HCT116 (cell line): ENCODE data around the gene GABBR2. TPM values are rescaled to one million over a fixed set of nuclear protein-coding genes. Genes with fewer than 3 reads are reported as not detected.

ENCODE experiments used
- ATAC-seq: fragments of 200-7000 bp; cut with Tn5 transposase; 2 replicates; pipeline ENCODE4 v1.9.1; 2020; ENCODE audit warnings: mild to moderate bottlenecking, moderate library complexity
- BruUV-seq: library from RNA; stranded (reverse); fragments of 400-500 nt; replicated peaks from 2 replicates; lab custom pipeline; 2021; lab: Mats Ljungman, UMichigan
- CTCF ChIA-PET: fragments of 300-600 bp; sonication (Branson Sonifier 250); formaldehyde crosslinking; loops from one replicate; lab custom pipeline; 2021; ENCODE audit warnings: antibody characterized with exemption; lab: Charles Lee
- POLR2A ChIA-PET: fragments of 300-600, 350-600 bp; sonication (Branson Sonifier 250); formaldehyde crosslinking; loops from one replicate; lab custom pipeline; 2021; ENCODE audit warnings: antibody characterized with exemption; lab: Charles Lee
- RAD21 ChIA-PET, 2 experiments: fragments of 300-600 bp; sonication (Branson Sonifier 250); formaldehyde crosslinking; loops; one replicate each; lab custom pipeline; 2023; ENCODE audit warnings: low total read pairs in 2 of 2; ENCODE audit not compliant: uncharacterized antibody in 2 of 2, unreplicated experiment in 2 of 2, low non-redundant PET in 1 of 2; lab: Charles Lee
- DNase-seq: peaks from one replicate; pipeline ENCODE4 v3.0.0-alpha.2; 2010; ENCODE audit warnings: low read depth, low spot score
- H2AFZ ChIP-seq: fragments of 200-600 bp; shearing (Covaris generic), sonication (generic); 2 replicates; pipeline ENCODE4 v1.6.1; 2017; ENCODE audit warnings: low read depth, mixed run types, mixed read lengths, antibody characterized with exemption, low read length; ENCODE audit not compliant: poor library complexity, severe bottlenecking
- H3K27ac ChIP-seq: 2 replicates; pipeline ENCODE4 v1.5.1; 2012; ENCODE audit warnings: low read depth, low read length
- H3K27me3 ChIP-seq: fragments of 200-600 bp; sonication (generic); 2 replicates; pipeline ENCODE4 v1.6.1; 2016; ENCODE audit warnings: mixed run types, low read length, mixed read lengths; ENCODE audit not compliant: insufficient read depth
- H3K36me3 ChIP-seq, 2 experiments: fragments of 200-500 bp in 1 of 2; fragments of 200-600 bp in 1 of 2; sonication (Bioruptor generic) in 1 of 2; sonication (generic) in 1 of 2; 2 replicates each; pipeline versions ENCODE4 v1.5.1 to v1.6.1; 2014 to 2016; ENCODE audit warnings: low read length in 2 of 2, inconsistent platforms in 1 of 2, mixed read lengths in 1 of 2, mixed run types in 1 of 2; ENCODE audit not compliant: insufficient read depth in 2 of 2, control insufficient read depth in 1 of 2
- H3K4me1 ChIP-seq, 2 experiments: fragments of 200-600 bp in 1 of 2; sonication (generic) in 1 of 2; 2 replicates each; pipeline versions ENCODE4 v1.5.1 to v1.6.1; 2012 to 2017; ENCODE audit warnings: low read length in 2 of 2, inconsistent platforms in 1 of 2, mild to moderate bottlenecking in 1 of 2, mixed read lengths in 1 of 2, mixed run types in 1 of 2, moderate library complexity in 1 of 2; ENCODE audit not compliant: insufficient read depth in 2 of 2, control insufficient read depth in 1 of 2
- H3K4me2 ChIP-seq: fragments of 200-600 bp; sonication (generic); 2 replicates; pipeline ENCODE4 v1.6.1; 2017; ENCODE audit warnings: mixed run types, low read length, mixed read lengths
- H3K4me3 ChIP-seq, 2 experiments: fragments of 200-600 bp in 1 of 2; sonication (generic) in 1 of 2; replicated peaks in 1 of 2; 2 replicates each; pipeline ENCODE4 v1.5.1; 2011 to 2016; ENCODE audit warnings: low read length in 2 of 2, control low read depth in 1 of 2, low read depth in 1 of 2, mild to moderate bottlenecking in 1 of 2, mixed read lengths in 1 of 2, mixed run types in 1 of 2
- H3K79me2 ChIP-seq: fragments of 200-600 bp; sonication (generic); 2 replicates; pipeline ENCODE4 v1.6.1; 2017; ENCODE audit warnings: mild to moderate bottlenecking, mixed run types, low read length, moderate library complexity, mixed read lengths; ENCODE audit not compliant: insufficient read depth
- H3K9ac ChIP-seq: fragments of 200-600 bp; sonication (generic); 2 replicates; pipeline ENCODE4 v1.6.1; 2016; ENCODE audit warnings: low read length, mixed read lengths
- H3K9me2 ChIP-seq: fragments of 200-600 bp; sonication (generic), shearing (Covaris generic); 2 replicates; pipeline ENCODE4 v1.6.1; 2017; ENCODE audit warnings: mixed run types, mild to moderate bottlenecking, moderate library complexity; ENCODE audit not compliant: insufficient read depth
- H3K9me3 ChIP-seq, 2 experiments: fragments of 200-500 bp in 1 of 2; fragments of 200-600 bp in 1 of 2; sonication (Bioruptor generic) in 1 of 2; sonication (generic) in 1 of 2; 2 replicates each; pipeline ENCODE4 v1.6.1; 2014 to 2017; ENCODE audit warnings: low read length in 2 of 2, mixed read lengths in 2 of 2, inconsistent platforms in 1 of 2, low read depth in 1 of 2, mild to moderate bottlenecking in 1 of 2, mixed run types in 1 of 2, moderate library complexity in 1 of 2; ENCODE audit not compliant: control insufficient read depth in 1 of 2, insufficient read depth in 1 of 2
- H4K20me1 ChIP-seq: fragments of 200-600 bp; sonication (generic), shearing (Covaris generic); 2 replicates; pipeline ENCODE4 v1.6.1; 2017; ENCODE audit warnings: mixed run types, mild to moderate bottlenecking, moderate library complexity; ENCODE audit not compliant: insufficient read depth
- CTCF ChIP-seq, 3 experiments: fragments of 200-600 bp in 1 of 3; sonication (generic) in 1 of 3; IDR thresholded peaks in 2 of 3; conservative IDR thresholded peaks in 1 of 3; 2 replicates each; pipeline ENCODE4 v1.5.1; 2012 to 2017; ENCODE audit warnings: low read depth in 2 of 3, low read length in 2 of 3, antibody characterized with exemption in 1 of 3, borderline replicate concordance in 1 of 3, control low read depth in 1 of 3, mild to moderate bottlenecking in 1 of 3, mixed read lengths in 1 of 3, mixed run types in 1 of 3, moderate library complexity in 1 of 3; ENCODE audit not compliant: insufficient read depth in 1 of 3
- EGR1 ChIP-seq: IDR thresholded peaks from 2 replicates; pipeline ENCODE4 v1.6.1; 2012; ENCODE audit warnings: low read depth
- ELF1 ChIP-seq: IDR thresholded peaks from 2 replicates; pipeline ENCODE4 v1.6.1; 2012; ENCODE audit warnings: low read depth, borderline replicate concordance
- EZH2 ChIP-seq: fragments of 200-600 bp; sonication (generic); IDR thresholded peaks from 2 replicates; pipeline ENCODE4 v1.6.1; 2017; ENCODE audit warnings: antibody characterized with exemption, mixed run types
- EZH2phosphoT487 ChIP-seq: fragments of 200-600 bp; IDR thresholded peaks from 2 replicates; pipeline ENCODE4 v1.6.1; 2018; ENCODE audit warnings: antibody characterized with exemption, borderline replicate concordance
- JUND ChIP-seq: IDR thresholded peaks from 2 replicates; pipeline ENCODE4 v1.6.1; 2012
- POLR2A ChIP-seq: IDR thresholded peaks from 2 replicates; pipeline ENCODE4 v1.7.0; 2011; ENCODE audit warnings: borderline replicate concordance; ENCODE audit not compliant: insufficient read depth, insufficient read length; ENCODE audit errors: extremely low read depth
- POLR2AphosphoS5 ChIP-seq: IDR thresholded peaks from 2 replicates; pipeline ENCODE4 v1.6.1; 2011; ENCODE audit warnings: mild to moderate bottlenecking, low read depth, low read length, moderate library complexity
- RAD21 ChIP-seq: IDR thresholded peaks from 2 replicates; pipeline ENCODE4 v1.6.1; 2012; ENCODE audit warnings: low read depth, mild to moderate bottlenecking
- SP1 ChIP-seq: IDR thresholded peaks from 2 replicates; pipeline ENCODE4 v1.6.1; 2012; ENCODE audit warnings: low read depth
- YY1 ChIP-seq: IDR thresholded peaks from 2 replicates; pipeline ENCODE4 v1.6.1; 2011; ENCODE audit warnings: low read length, low read depth, moderate library complexity, mild to moderate bottlenecking; ENCODE audit not compliant: insufficient replicate concordance; ENCODE audit errors: extremely low read depth
- ZNF274 ChIP-seq: fragments of 200-500 bp; sonication (Bioruptor generic); IDR thresholded peaks from 2 replicates; pipeline ENCODE4 v1.6.1; 2014; ENCODE audit warnings: mild to moderate bottlenecking, low read depth, low read length, inconsistent platforms
- intact Hi-C: fragments of 100-400 bp; cut with micrococcal nuclease; formaldehyde crosslinking; loops from 2 replicates; pipeline ENCODE4 v1.10.0; 2022
- total RNA-seq: library from RNA; stranded (reverse); gene quantifications from one replicate; pipeline ENCODE4 v1.2.1, GENCODE V29; 2021; ENCODE audit not compliant: unreplicated experiment
- TF ChIP-seq, protein P1 (sequence below): IDR thresholded peaks from 2 replicates; pipeline ENCODE4 v1.6.1; 2011; ENCODE audit warnings: mild to moderate bottlenecking, low read length, moderate library complexity; ENCODE audit not compliant: insufficient replicate concordance; ENCODE audit errors: extremely low read depth
- TF ChIP-seq, protein P2 (sequence below): IDR thresholded peaks from 2 replicates; pipeline ENCODE4 v1.6.1; 2012

The GABBR2 gene
- total RNA-seq, 1 experiment from 2014 or later: 0.15 TPM

GRCh38 chr9:98702340-98702739, 6.4 kb downstream of the GABBR2 start (continued):
- TF ChIP-seq CTCF (IDR thresholded peaks at IDR 0.05 in 2 of 3, conservative IDR thresholded peaks at IDR 0.05 in 1 of 3; ENCODE audit: borderline replicate concordance in 1 of 3, insufficient read depth in 1 of 3, low read depth in 2 of 3, low read length in 2 of 3) (no peak), ELF1 (no peak), EZH2phosphoT487 (no peak)

- ChIA-PET CTCF (no interaction called here), POLR2A (no interaction called here)
- Histone ChIP-seq H3K4me2 (no peak overlapping the region), H3K4me1 (no peaks in the 10 kb centered on the region), H3K27me3 (peaks cover 27% of the 10 kb centered on the region), H3K9me2 (no peaks in the 10 kb centered on the region), H4K20me1 (no peaks in the 10 kb centered on the region), H3K9me3 (no peaks in the 10 kb centered on the region), H3K36me3 (no peaks in the 10 kb centered on the region)
- ATAC-seq: no peak
- no TSS peak for BruUV-seq
- intact Hi-C loops: no loop called here
- TF ChIP-seq ZNF274 (no peak), JUND (no peak), EZH2 (no peak), SP1 (no peak), EGR1 (no peak), YY1 (no peak), POLR2AphosphoS5 (no peak), CTCF (IDR thresholded peaks at IDR 0.05 in 2 of 3, conservative IDR thresholded peaks at IDR 0.05 in 1 of 3; ENCODE audit: borderline replicate concordance in 1 of 3, insufficient read depth in 1 of 3, low read depth in 2 of 3, low read length in 2 of 3) (no peak), POLR2A (no peak), RAD21 (no peak)
- TF ChIP-seq, protein P1, sequence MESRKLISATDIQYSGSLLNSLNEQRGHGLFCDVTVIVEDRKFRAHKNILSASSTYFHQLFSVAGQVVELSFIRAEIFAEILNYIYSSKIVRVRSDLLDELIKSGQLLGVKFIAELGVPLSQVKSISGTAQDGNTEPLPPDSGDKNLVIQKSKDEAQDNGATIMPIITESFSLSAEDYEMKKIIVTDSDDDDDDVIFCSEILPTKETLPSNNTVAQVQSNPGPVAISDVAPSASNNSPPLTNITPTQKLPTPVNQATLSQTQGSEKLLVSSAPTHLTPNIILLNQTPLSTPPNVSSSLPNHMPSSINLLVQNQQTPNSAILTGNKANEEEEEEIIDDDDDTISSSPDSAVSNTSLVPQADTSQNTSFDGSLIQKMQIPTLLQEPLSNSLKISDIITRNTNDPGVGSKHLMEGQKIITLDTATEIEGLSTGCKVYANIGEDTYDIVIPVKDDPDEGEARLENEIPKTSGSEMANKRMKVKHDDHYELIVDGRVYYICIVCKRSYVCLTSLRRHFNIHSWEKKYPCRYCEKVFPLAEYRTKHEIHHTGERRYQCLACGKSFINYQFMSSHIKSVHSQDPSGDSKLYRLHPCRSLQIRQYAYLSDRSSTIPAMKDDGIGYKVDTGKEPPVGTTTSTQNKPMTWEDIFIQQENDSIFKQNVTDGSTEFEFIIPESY: no peak
- TF ChIP-seq, protein P2, sequence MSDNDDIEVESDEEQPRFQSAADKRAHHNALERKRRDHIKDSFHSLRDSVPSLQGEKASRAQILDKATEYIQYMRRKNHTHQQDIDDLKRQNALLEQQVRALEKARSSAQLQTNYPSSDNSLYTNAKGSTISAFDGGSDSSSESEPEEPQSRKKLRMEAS: no peak
- TF ChIP-seq, all 23 proteins: peak for 0
- Histone ChIP-seq H3K4me3 (no peak overlapping the region), H3K27ac (no peak overlapping the region), H3K79me2 (no peaks in the 10 kb centered on the region), H3K9ac (no peak overlapping the region), H2AFZ (no peak overlapping the region)
- DNase-seq: no peak
- RAD21 ChIA-PET: no interaction called here
Measured at GRCh38 chr9:98701576-98701975, 7.2 kb downstream of the GABBR2 start.
